GM12878 (cell line): Measurements from ENCODE around the gene MB21D2. TPM values are rescaled to one million over a fixed set of nuclear protein-coding genes. Genes with fewer than 3 reads are reported as not detected.

ENCODE experiments used
- ATF3 ChIP-seq: IDR thresholded peaks from 2 replicates; pipeline ENCODE4 v1.6.1; 2011; ENCODE audit warnings: low read depth, mild to moderate bottlenecking, low read length, moderate library complexity, borderline replicate concordance; ENCODE audit errors: extremely low read depth
- BCL3 ChIP-seq: IDR thresholded peaks from 2 replicates; pipeline ENCODE4 v1.6.1; 2011; ENCODE audit warnings: borderline replicate concordance, low read depth, mild to moderate bottlenecking, moderate library complexity, low read length; ENCODE audit not compliant: insufficient read depth, poor library complexity, severe bottlenecking
- BHLHE40 ChIP-seq, 2 experiments: fragments of 450-650 bp in 1 of 2; IDR thresholded peaks; 2 replicates each; pipeline ENCODE4 v1.6.1; 2011 to 2017; ENCODE audit warnings: low read depth in 2 of 2, borderline replicate concordance in 1 of 2, improper control_type of control experiment in 1 of 2, low read length in 1 of 2, mild to moderate bottlenecking in 1 of 2
- CUX1 ChIP-seq: IDR thresholded peaks from 2 replicates; pipeline ENCODE4 v1.6.1; 2012; ENCODE audit warnings: improper control_type of control experiment, low read depth, low read length; ENCODE audit not compliant: insufficient replicate concordance
- ESRRA ChIP-seq: IDR thresholded peaks from 2 replicates; pipeline ENCODE4 v1.6.1; 2012; ENCODE audit warnings: mild to moderate bottlenecking, low read length, improper control_type of control experiment
- ETV6 ChIP-seq, 2 experiments: fragments of 450-650 bp in 1 of 2; IDR thresholded peaks in 1 of 2; conservative IDR thresholded peaks in 1 of 2; 2 replicates each; pipeline ENCODE4 v1.6.1; 2014; ENCODE audit warnings: antibody characterized with exemption in 1 of 2, borderline replicate concordance in 1 of 2, low read depth in 1 of 2, mild to moderate bottlenecking in 1 of 2, moderate library complexity in 1 of 2
- FOXM1 ChIP-seq: IDR thresholded peaks from 2 replicates; pipeline ENCODE4 v1.6.1; 2012; ENCODE audit warnings: low read depth, mild to moderate bottlenecking, inconsistent platforms, low read length, moderate library complexity
- HDAC2 ChIP-seq: fragments of 200-600 bp; sonication (generic); IDR thresholded peaks from 2 replicates; pipeline ENCODE4 v1.6.1; 2017
- HDAC6 ChIP-seq: fragments of 200-600 bp; sonication (generic); IDR thresholded peaks from one replicate; pipeline ENCODE4 v1.8.0; 2017; ENCODE audit warnings: antibody characterized with exemption; ENCODE audit not compliant: unreplicated experiment
- MTA2 ChIP-seq: fragments of 450-650 bp; IDR thresholded peaks from 2 replicates; pipeline ENCODE4 v1.6.1; 2016; ENCODE audit warnings: low read depth, mild to moderate bottlenecking, moderate library complexity
- MXI1 ChIP-seq: fragments of 150-350 bp; IDR thresholded peaks from 2 replicates; pipeline ENCODE4 v1.6.1; 2011; ENCODE audit warnings: low read depth, mild to moderate bottlenecking, inconsistent platforms, low read length, improper control_type of control experiment
- MYC ChIP-seq: IDR thresholded peaks from 2 replicates; pipeline ENCODE4 v1.6.1; 2011; ENCODE audit warnings: mild to moderate bottlenecking, low read length, moderate library complexity, inconsistent platforms; ENCODE audit not compliant: insufficient read depth, insufficient replicate concordance, insufficient read length, severe bottlenecking
- NR2C1 ChIP-seq: fragments of 450-650 bp; IDR thresholded peaks from 2 replicates; pipeline ENCODE4 v1.6.1; 2017; ENCODE audit warnings: antibody characterized with exemption, mild to moderate bottlenecking, moderate library complexity
- SPI1 ChIP-seq: IDR thresholded peaks from 2 replicates; pipeline ENCODE4 v1.6.1; 2011; ENCODE audit warnings: low read depth, mild to moderate bottlenecking, low read length, moderate library complexity, borderline replicate concordance; ENCODE audit not compliant: insufficient read depth
- SREBF2 ChIP-seq: IDR thresholded peaks from 2 replicates; pipeline ENCODE4 v1.6.1; 2012; ENCODE audit warnings: mild to moderate bottlenecking, low read length
- TCF3 ChIP-seq: IDR thresholded peaks from 2 replicates; pipeline ENCODE4 v1.6.1; 2012; ENCODE audit warnings: low read depth, mild to moderate bottlenecking, low read length, borderline replicate concordance; ENCODE audit not compliant: insufficient read depth
- TCF7 ChIP-seq: IDR thresholded peaks from 2 replicates; pipeline ENCODE4 v1.6.1; 2014; ENCODE audit warnings: antibody characterized with exemption, borderline replicate concordance
- YY1 ChIP-seq: IDR thresholded peaks from 2 replicates; pipeline ENCODE4 v1.6.1; 2011; ENCODE audit warnings: low read depth, mild to moderate bottlenecking, low read length
- ZZZ3 ChIP-seq: IDR thresholded peaks from 2 replicates; pipeline ENCODE4 v1.6.1; 2011; ENCODE audit warnings: low read depth; ENCODE audit not compliant: control insufficient read depth, insufficient read length
- polyA plus RNA-seq, 11 experiments: library from polyadenylated mRNA; depleted of rRNA in 4 of 11; unstranded in 6 of 11; stranded (reverse) in 5 of 11; fragments of >200 nt; fragmentation: Nextera tagmentation in 4 of 11; fragmentation: Illumina TruSeq in 1 of 11; extraction: Ambion mirVana in 4 of 11; extraction: Trizol in 1 of 11; gene quantifications; 1 replicate in 1 of 11; 2 replicates in 10 of 11; pipeline versions ENCODE4 v1.2.1 to v1.2.3, GENCODE V29; 2011 to 2016; ENCODE audit warnings: inconsistent platforms in 2 of 11, missing spikeins in 2 of 11, low read depth in 1 of 11
- total RNA-seq, 4 experiments: library from RNA; depleted of rRNA in 3 of 4; stranded (reverse); fragments of >200 nt in 3 of 4; fragmentation: Illumina TruSeq in 1 of 4; extraction: Trizol in 1 of 4; gene quantifications; 2 replicates each; pipeline versions ENCODE4 v1.2.1 to v1.2.3, GENCODE V29; 2013 to 2021

MB21D2 gene
- total and polyA plus RNA-seq, 10 of the 15 experiments (the other 5 are each of a cell fraction or from before 2014, with no cell fraction given): 7.9 to 21.2 (median 15.3) TPM

- TF ChIP-seq ATF3: no peak
- peak; percentile 61 for TF ChIP-seq MTA2
- peak; percentile 40; the same call in 1 of the 2 replicates for TF ChIP-seq SPI1
- TF ChIP-seq TCF3: 0 out of 2 replicates have a peak, but pooled peaks have one; percentile 20
- TF ChIP-seq CUX1: no peak
- TF ChIP-seq SREBF2: no peak
- no peak for TF ChIP-seq MYC
- TF ChIP-seq FOXM1: peak; percentile 61; the same call in 1 of the 2 replicates
- no peak for TF ChIP-seq HDAC6
- TF ChIP-seq YY1: peak; percentile 64; the same call in 1 of the 2 replicates
- no peak for TF ChIP-seq TCF7
- TF ChIP-seq ETV6 (conservative IDR thresholded peaks at IDR 0.05 in 1 of 2, IDR thresholded peaks at IDR 0.05 in 1 of 2; ENCODE audit: borderline replicate concordance in 1 of 2, low read depth in 1 of 2): peak in 1 of 2 experiments; percentile 44; a peak in 1 of 4 replicates
- TF ChIP-seq ZZZ3: no peak
- peak; percentile 63 for TF ChIP-seq BCL3
- TF ChIP-seq HDAC2: no peak
- TF ChIP-seq NR2C1: no peak
- no peak for TF ChIP-seq MXI1
- peak in 1 of 2 experiments; percentile 16; a peak in 1 of 4 replicates for TF ChIP-seq BHLHE40 (IDR thresholded peaks at IDR 0.05; ENCODE audit: borderline replicate concordance in 1 of 2, low read depth in 2 of 2, low read length in 1 of 2)
- no peak for TF ChIP-seq ESRRA
These were observed 67.1 kb downstream of the MB21D2 start (continued) for GRCh38 chr3:192850451-192850981.
